ENCODE results near the gene RASSF7.

DNA sequence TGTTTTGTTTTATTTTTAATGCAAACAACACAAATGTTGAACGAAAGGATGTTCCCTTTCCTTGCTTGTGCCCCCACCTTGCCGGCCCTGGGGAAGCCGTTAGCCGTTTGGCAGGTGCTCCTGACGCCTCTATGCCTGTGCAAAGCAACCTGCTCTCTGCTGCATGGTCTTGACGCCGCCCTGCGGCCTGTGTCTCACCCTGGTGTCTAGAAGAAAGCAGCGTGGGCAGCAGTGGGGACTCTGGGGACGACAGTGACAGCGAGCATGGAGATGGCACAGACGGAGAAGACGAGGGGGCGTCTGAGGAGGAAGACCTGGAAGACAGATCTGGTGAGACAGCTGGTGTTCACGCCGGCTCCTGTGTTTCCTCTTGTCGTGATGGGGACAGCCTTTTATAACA lies 21.0 kb downstream of the RASSF7 start:
- no peak for TF ChIP-seq POLR2A (IDR thresholded peaks at IDR 0.05; ENCODE audit: low read depth, low read length)
- no peak for TF ChIP-seq TAF1 (IDR thresholded peaks at IDR 0.05; ENCODE audit: borderline replicate concordance, low read depth, low read length)
- TF ChIP-seq POLR2AphosphoS5 (IDR thresholded peaks at IDR 0.05; ENCODE audit: low read depth, low read length), result no peak

Measured in GM12892 (cell line).